ENCODE results near the gene WNT9B.

WNT9B gene

GRCh38 chr17:46851029-46851741 lies at the start of gene WNT9B:
TSS of gene WNT9B (plus strand) at chr17:46851583. CDS start at chr17:46851639, 56 bp downstream.
- peak; percentile 84 for DNase-seq

- no peak for DNase-seq
Measured at GRCh38 chr17:46802800-46803199, 48.6 kb upstream of the WNT9B start.

- no peak for DNase-seq
Measured at GRCh38 chr17:46803544-46803943, 47.8 kb upstream of the WNT9B start.

GRCh38 chr17:46805771-46806170 lies 45.6 kb upstream of the WNT9B start:
- DNase-seq, result no peak

- DNase-seq, result no peak
Measured at GRCh38 chr17:46809110-46809571, 42.2 kb upstream of the WNT9B start.

GRCh38 chr17:46810837-46811236 lies 40.5 kb upstream of the WNT9B start:
- DNase-seq, result no peak

GRCh38 chr17:46811978-46812583 lies 39.3 kb upstream of the WNT9B start:
- no peak for DNase-seq

GRCh38 chr17:46812624-46813318 lies 38.6 kb upstream of the WNT9B start:
- no peak for DNase-seq

- DNase-seq, result no peak
Measured at GRCh38 chr17:46813920-46814319, 37.5 kb upstream of the WNT9B start.

- no peak for DNase-seq
Measured at GRCh38 chr17:46814446-46814845, 36.9 kb upstream of the WNT9B start.

GRCh38 chr17:46815474-46816353 lies 35.7 kb upstream of the WNT9B start:
- DNase-seq, result no peak

- no peak for DNase-seq
Measured at GRCh38 chr17:46817151-46817900, 34.1 kb upstream of the WNT9B start.

GRCh38 chr17:46817901-46818209 lies 33.5 kb upstream of the WNT9B start:
- DNase-seq, result no peak

GRCh38 chr17:46818316-46818928 lies 33.0 kb upstream of the WNT9B start, which contains the start of gene WNT3:
TSS of gene WNT3 (minus strand) at chr17:46818692. CDS start at chr17:46818597, 95 bp downstream.
- peak; percentile 15 to 25 for DNase-seq

- no peak for DNase-seq
Measured at GRCh38 chr17:46818929-46819859, 32.2 kb upstream of the WNT9B start.

- no peak for DNase-seq
Measured at GRCh38 chr17:46819906-46820351, 31.5 kb upstream of the WNT9B start.

GRCh38 chr17:46820592-46821450 lies 30.6 kb upstream of the WNT9B start:
- no peak for DNase-seq

GRCh38 chr17:46821482-46822387 lies 29.6 kb upstream of the WNT9B start:
- no peak for DNase-seq

All from NCI-H1930 (cell line).